Gastrocnemius medialis (tissue), 4 donors: ENCODE results near the gene SFXN1.

Experiments
- POLR2A ChIP-seq, 2 donors: fragments of 450-650 bp; IDR thresholded peaks; one replicate each; pipeline ENCODE4 v1.6.1; 2017; ENCODE audit warnings: antibody characterized with exemption in 2 of 2, mild to moderate bottlenecking in 2 of 2, moderate library complexity in 2 of 2
- TF ChIP-seq, protein P1 (sequence below), 5 experiments: fragments of 450-650 bp in 3 of 5; fragments of 200-600 bp in 2 of 5; sonication (generic) in 2 of 5; IDR thresholded peaks in 4 of 5; conservative IDR thresholded peaks in 1 of 5; 1 replicate in 4 of 5; 2 replicates in 1 of 5; pipeline ENCODE4 v1.5.1; 2016 to 2019; ENCODE audit warnings: antibody characterized with exemption in 5 of 5, mild to moderate bottlenecking in 3 of 5, moderate library complexity in 3 of 5

- TF ChIP-seq, protein P1, sequence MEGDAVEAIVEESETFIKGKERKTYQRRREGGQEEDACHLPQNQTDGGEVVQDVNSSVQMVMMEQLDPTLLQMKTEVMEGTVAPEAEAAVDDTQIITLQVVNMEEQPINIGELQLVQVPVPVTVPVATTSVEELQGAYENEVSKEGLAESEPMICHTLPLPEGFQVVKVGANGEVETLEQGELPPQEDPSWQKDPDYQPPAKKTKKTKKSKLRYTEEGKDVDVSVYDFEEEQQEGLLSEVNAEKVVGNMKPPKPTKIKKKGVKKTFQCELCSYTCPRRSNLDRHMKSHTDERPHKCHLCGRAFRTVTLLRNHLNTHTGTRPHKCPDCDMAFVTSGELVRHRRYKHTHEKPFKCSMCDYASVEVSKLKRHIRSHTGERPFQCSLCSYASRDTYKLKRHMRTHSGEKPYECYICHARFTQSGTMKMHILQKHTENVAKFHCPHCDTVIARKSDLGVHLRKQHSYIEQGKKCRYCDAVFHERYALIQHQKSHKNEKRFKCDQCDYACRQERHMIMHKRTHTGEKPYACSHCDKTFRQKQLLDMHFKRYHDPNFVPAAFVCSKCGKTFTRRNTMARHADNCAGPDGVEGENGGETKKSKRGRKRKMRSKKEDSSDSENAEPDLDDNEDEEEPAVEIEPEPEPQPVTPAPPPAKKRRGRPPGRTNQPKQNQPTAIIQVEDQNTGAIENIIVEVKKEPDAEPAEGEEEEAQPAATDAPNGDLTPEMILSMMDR (IDR thresholded peaks at IDR 0.05 in 4 of 5, conservative IDR thresholded peaks at IDR 0.05 in 1 of 5): no peak
- TF ChIP-seq POLR2A (IDR thresholded peaks at IDR 0.05): no peak
Observed at GRCh38 chr5:175538576-175538975, 60.2 kb downstream of the SFXN1 start.
